HG02642 (cell line): ENCODE results near the gene IFNA1.
"Not testable (repeated sequence)": the region's sequence is repeated elsewhere in the genome, so short reads cannot be mapped to it uniquely, and the experiment has no call there.

Experiments
- ATAC-seq: cut with Tn5 transposase; IDR thresholded peaks from one replicate; pipeline ENCODE4 v1.9.1; 2021; ENCODE audit warnings: mild to moderate bottlenecking; ENCODE audit not compliant: unreplicated experiment, poor library complexity

Gene IFNA1

DNA sequence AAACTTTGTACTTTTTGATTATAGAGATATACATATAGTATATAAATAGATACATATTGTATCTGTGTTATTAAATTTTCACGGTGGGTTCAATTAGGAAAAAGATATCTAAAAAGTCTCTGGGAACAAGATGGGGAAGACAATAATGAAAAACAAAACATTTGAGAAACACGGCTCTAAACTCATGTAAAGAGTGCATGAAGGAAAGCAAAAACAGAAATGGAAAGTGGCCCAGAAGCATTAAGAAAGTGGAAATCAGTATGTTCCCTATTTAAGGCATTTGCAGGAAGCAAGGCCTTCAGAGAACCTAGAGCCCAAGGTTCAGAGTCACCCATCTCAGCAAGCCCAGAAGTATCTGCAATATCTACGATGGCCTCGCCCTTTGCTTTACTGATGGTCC lies at the start of gene IFNA1:
Gene IFNA1 (plus strand): TSS at position 301 of the 400 bp plus-strand sequence. CDS start 69 bp downstream, at position 370.
- ATAC-seq: no peak

- peak; percentile 83 for ATAC-seq
Observed at GRCh38 chr9:21392270-21392669, 48.0 kb upstream of the IFNA1 start.

DNA sequence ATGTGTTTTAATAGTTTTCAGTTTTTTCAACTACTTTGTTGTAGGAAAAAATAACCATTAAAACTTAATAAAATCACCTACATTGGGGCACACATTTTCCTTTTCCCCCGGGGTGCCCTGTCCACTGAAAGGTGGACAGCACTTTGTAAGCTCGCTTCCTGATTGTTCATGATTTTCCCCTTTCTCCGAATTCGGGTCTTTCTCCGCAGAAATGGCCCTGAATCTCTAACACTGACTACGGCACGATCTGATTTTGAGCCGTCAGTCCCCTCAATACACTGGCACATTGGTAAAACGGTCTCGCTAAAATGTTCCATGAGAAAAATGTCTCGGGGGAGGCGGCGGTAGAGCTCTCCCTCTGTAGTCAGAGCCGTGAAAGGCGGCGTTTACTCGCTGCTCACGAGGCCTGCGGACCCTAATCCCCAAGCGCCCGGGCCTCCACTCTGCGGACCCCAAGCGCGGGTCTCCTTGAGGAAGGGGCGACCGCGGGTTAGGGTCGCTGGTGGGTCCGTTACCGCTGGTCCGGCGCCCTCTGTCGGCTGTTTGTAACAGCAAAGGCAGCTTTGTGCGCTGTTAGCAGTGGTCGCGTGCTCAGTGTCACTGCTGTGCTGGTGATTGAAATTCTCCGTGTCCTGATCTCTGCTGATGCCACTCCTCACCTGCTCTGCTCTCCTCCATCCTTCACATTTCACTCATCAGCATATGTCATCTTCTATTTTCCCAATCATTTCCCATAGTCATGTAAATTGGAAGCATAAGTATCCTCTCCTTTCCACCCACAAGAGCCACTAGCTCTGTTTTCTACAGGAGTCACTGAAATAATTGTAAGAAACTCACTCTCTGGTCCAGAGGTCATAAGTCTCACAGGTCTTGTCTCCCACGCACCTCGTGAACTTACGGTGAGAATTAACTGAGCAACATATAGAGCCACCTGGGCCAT lies 44.2 kb upstream of the IFNA1 start:
- ATAC-seq: peak; percentile 82

DNA sequence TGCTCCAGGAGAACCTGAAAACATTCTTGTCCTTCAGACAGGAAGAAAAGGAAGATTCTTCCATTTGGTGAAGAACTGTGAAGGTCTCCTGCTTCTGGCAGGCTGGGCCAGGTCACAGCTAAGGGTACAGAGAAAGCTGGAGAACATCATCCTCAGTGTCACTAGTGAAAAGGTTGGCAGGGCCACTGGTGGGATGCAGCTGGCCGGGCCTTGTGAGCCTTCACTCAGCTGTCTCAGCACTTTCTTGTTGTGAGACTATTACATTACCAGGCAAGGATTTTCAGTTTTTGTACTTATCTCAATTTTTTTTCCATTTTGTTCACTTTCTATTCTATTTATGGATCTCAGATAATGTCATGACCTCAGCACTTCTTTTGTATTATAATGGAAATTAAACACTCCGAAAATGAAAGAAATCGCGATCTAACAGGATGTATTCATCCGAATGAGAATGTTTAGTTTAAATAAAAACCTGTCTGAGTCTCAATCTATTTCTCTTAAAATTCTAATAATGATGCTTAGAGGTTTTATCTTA lies 41.2 kb upstream of the IFNA1 start:
- no peak for ATAC-seq

GRCh38 chr9:21399956-21400355 lies 40.3 kb upstream of the IFNA1 start:
- ATAC-seq: no peak

GRCh38 chr9:21402386-21403251 lies 37.6 kb upstream of the IFNA1 start:
- ATAC-seq: peak; percentile 68

GRCh38 chr9:21404146-21404545 lies 36.1 kb upstream of the IFNA1 start:
- ATAC-seq: no peak

GRCh38 chr9:21408817-21409216 lies 31.4 kb upstream of the IFNA1 start, which contains the start of gene IFNA8:
IFNA8 (plus strand) TSS chr9:21409117; CDS start chr9:21409177, 60 bp downstream.
- ATAC-seq: no peak

DNA sequence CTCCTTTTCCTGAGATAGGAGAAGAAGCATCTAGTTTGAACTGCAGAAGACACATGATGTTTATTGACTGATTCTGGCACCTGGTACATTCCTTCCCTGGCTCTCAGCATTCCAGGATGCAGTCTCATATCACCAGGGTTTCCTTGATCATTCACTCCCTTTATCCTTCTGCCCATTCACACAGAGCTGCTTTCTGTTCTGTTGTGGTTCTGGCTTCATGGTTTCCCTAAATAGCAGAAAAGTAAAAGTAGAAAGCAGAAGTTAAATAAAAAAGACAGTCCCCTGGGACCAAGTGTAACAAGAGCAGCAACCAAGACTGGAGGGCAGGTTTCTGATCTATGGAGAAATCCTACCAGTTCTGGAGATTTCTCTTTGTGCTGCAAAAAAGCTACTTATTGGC lies 28.1 kb upstream of the IFNA1 start:
- peak; percentile 42 for ATAC-seq

GRCh38 chr9:21413151-21413550 lies 27.1 kb upstream of the IFNA1 start:
- ATAC-seq: no peak

GRCh38 chr9:21413624-21414023 lies 26.6 kb upstream of the IFNA1 start:
- peak; percentile 73 for ATAC-seq

DNA sequence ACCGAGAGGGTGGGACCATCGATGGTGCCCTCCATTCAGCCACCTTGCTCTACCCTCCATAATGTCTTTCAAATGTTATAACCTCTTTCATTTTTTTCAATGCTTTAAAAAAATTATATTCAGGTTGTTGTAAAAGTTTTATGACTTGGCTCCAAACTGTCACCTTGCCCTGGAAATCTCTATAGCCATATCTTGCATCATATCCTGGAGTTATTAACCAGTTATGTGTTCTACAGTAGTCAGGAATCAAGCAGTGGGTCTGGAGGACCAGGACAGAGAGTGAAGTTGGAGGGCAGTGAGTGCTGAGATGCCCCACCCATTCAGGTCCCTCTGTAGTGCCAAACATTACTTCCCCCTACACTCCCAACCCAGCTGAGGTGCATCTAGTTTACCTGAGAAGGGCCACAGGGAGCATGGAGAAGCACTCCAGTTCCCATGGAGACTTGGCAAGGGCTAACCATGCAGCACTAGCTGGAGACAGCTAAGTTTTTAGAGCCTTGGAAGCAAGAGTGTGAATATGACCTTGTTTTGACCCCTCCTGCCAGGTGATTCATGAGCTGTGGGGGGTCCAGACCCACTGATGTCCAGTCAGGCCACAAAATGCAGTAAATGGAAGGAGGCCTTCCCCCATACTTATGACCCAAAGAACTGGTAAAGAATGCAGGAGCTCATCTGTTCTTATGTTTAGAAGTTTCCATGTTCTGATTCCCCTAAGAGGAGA lies 25.9 kb upstream of the IFNA1 start:
- no peak for ATAC-seq

DNA sequence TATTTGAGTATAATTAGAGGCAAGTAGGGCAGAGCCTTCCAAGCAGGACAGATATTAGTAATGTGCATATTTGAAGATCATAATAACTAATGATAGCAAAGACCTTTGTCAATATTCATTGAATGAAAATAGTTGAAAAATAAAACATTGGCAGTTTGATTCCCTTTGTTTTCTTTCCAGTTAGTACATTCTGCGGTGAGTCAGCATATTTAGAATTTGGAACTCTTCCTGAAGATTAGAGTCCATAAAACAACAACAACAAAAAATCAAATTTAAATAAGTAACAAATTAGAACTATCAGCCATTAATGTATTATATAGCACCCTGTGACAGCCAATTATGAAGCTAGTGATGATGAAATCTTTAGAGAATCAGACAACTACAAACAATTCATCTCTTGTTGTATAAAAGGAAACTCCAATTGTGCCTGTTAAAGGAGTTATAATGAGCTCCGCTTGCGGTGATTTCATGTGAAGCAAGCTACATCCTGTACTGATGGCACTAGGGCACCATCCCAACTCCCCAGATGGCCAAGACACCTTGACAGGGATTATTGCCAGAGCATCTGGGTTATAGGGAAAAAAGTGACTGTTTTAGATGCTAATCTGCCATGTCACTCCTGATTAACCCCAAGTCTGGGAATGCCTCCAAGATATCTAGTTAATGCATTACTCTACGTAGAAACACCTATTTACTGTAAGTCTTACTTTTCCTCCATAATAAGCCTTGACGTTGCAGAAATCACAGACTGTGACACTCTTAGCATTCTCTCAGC lies 24.6 kb upstream of the IFNA1 start:
- no peak for ATAC-seq

GRCh38 chr9:21428235-21428634 lies 12.0 kb upstream of the IFNA1 start:
- ATAC-seq: no peak

GRCh38 chr9:21429191-21429590 lies 11.0 kb upstream of the IFNA1 start:
- no peak for ATAC-seq

DNA sequence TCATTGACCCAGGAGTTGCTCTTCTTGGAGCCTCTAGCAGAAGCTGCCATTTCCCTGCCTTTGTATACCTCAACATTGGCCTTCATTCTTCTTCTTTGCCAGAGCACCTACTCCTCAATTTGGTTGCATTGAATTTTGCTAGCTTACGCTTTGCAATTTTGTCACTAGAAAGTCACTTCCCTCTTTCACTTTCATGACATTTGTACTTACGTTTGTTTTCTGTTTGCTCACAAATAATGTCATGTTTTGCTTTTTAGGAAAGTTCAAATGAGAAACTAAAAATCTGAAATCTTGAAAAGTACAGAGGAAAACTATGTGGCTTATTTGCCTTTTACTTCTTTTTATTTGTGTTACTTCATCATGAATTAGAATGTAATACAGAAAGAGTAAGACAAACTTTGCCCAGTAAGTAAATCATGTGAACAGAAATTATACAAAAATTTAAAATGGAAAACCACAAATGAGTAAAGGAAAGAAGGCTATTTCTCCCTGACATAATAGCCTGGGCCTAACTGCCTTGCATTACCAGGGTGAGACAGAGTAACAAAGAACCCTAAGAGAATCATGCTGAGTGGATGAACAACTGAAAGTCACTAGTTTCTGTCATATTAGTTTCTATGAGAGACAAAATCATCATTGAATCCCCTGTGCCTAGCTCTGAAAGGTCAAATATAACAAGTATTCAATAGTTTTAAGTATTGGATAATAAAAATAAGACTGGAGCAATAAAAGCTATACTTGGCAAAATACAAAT lies 7.4 kb upstream of the IFNA1 start:
- peak; percentile 52 for ATAC-seq

DNA sequence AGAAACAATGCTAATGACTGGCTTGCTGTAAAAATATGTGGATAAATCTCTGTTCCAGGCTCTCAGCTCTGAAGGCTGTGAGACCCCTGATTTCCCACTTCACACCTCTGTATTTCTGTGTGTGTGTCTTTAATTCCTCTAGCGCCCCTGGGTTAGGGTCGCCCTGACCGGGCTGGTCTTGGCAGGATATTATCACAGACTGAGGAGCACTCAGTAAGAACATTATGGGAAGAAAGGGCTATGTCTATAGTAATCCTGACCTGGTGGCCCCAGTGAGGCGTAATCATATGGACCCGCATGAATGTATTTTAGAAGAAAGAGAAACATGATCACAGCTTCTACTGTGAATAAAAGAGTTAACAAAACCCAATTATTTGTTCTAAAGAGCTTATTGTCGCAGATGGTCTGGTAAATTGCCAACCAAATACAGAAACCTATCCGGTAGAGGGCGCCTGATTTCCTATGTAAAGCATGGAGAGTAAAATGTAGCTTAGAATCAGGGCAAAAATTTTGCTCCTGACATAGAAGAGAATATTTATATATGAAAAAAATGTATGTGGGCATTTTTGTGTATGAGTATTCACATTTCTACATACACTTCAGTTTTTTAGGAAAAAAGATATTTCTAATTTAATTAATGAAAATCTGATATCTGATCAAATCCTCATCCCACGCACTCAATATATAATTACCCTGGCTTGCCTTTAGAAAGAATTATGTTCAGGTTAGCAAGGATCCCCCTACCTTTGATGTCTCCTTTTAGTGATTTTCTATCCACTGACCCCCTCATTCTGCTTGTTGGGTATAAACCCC lies 5.8 kb upstream of the IFNA1 start:
- ATAC-seq: no peak

GRCh38 chr9:21435015-21435383 lies 5.2 kb upstream of the IFNA1 start:
- not testable (repeated sequence) for ATAC-seq
